K562 (cell line): ENCODE results near the gene SPEM2. TPM values are rescaled to one million over a fixed set of nuclear protein-coding genes. Genes with fewer than 3 reads are reported as not detected.

Experiments
- ATAC-seq: fragments of 200-7000 bp; cut with Tn5 transposase; 3 replicates; pipeline ENCODE4 v1.9.1; 2020; ENCODE audit warnings: moderate library complexity
- BruUV-seq: library from RNA; stranded (reverse); fragments of 400-500 nt; replicated peaks from 2 replicates; lab custom pipeline; 2021; lab: Mats Ljungman, UMichigan
- CTCF ChIA-PET: fragments of 300-600 bp; formaldehyde crosslinking; extraction: SDS; loops from one replicate; lab custom pipeline; 2021; ENCODE audit warnings: low intra/inter-chr PET ratio; lab: Yijun Ruan, JAX
- POLR2A ChIA-PET: fragments of 300-600, 350-650 bp; sonication (Branson Sonifier 250); formaldehyde crosslinking; extraction: SDS; loops from one replicate; lab custom pipeline; 2021; ENCODE audit warnings: antibody characterized with exemption, inconsistent platforms; lab: Yijun Ruan, JAX
- DNase-seq, 4 experiments: peaks; one replicate each; pipeline versions ENCODE4 v3.0.0 to v3.0.0-alpha.2; 2011 to 2018; ENCODE audit warnings: low spot score in 3 of 4, mixed read lengths in 3 of 4; ENCODE audit errors: extremely low read depth in 1 of 4
- FAIRE-seq: peaks from 2 replicates; lab custom pipeline; 2011; peaks lifted over from hg19 to GRCh38; lab: Jason Lieb, UNC
- H2AFZ ChIP-seq: 2 replicates; pipeline ENCODE4 v1.6.0; 2011; ENCODE audit warnings: low read depth, low read length, control low read depth, inconsistent platforms
- H3K27ac ChIP-seq: fragments of 200-600 bp; 3 replicates; pipeline ENCODE4 v1.8.0; 2011; ENCODE audit warnings: low read depth, mild to moderate bottlenecking, control low read depth, inconsistent platforms, low read length, moderate library complexity, mixed read lengths; ENCODE audit errors: extremely low read depth
- H3K27me3 ChIP-seq, 2 experiments: fragments of 300-600 bp in 1 of 2; 2 replicates in 1 of 2; 3 replicates in 1 of 2; pipeline versions ENCODE4 v1.6.0 to v1.8.0; 2011; ENCODE audit warnings: inconsistent platforms in 2 of 2, low read length in 2 of 2, mild to moderate bottlenecking in 1 of 2, mixed read lengths in 1 of 2, moderate library complexity in 1 of 2; ENCODE audit not compliant: control insufficient read depth in 2 of 2, insufficient read depth in 2 of 2
- H3K36me3 ChIP-seq: fragments of 300-600 bp; 3 replicates; pipeline ENCODE4 v1.8.0; 2011; ENCODE audit warnings: mild to moderate bottlenecking, low read length, inconsistent platforms; ENCODE audit not compliant: control insufficient read depth, insufficient read depth
- H3K4me1 ChIP-seq, 2 experiments: fragments of 200-600 bp in 1 of 2; replicated peaks in 1 of 2; 2 replicates in 1 of 2; 3 replicates in 1 of 2; pipeline versions ENCODE4 v1.5.1 to v1.8.0; 2011; ENCODE audit warnings: inconsistent platforms in 2 of 2, low read length in 2 of 2, mild to moderate bottlenecking in 1 of 2, mixed read lengths in 1 of 2, moderate library complexity in 1 of 2; ENCODE audit not compliant: control insufficient read depth in 2 of 2, insufficient read depth in 2 of 2
- H3K4me2 ChIP-seq: 2 replicates; pipeline ENCODE4 v1.6.1; 2011; ENCODE audit warnings: low read length, control low read depth, inconsistent platforms, mixed read lengths; ENCODE audit not compliant: insufficient read depth
- H3K4me3 ChIP-seq: fragments of 200-600 bp; sonication (generic), shearing (Covaris generic); 2 replicates; pipeline ENCODE4 v1.5.1; 2016; ENCODE audit warnings: control low read depth, inconsistent platforms
- H3K79me2 ChIP-seq: fragments of 200-600 bp; 3 replicates; pipeline ENCODE4 v1.8.0; 2011; ENCODE audit warnings: low read length, inconsistent platforms; ENCODE audit not compliant: control insufficient read depth, insufficient read depth
- H3K9ac ChIP-seq, 2 experiments: 2 replicates each; pipeline versions ENCODE4 v1.6.0 to v1.6.1; 2011; ENCODE audit warnings: low read depth in 2 of 2, low read length in 2 of 2, control low read depth in 1 of 2, inconsistent platforms in 1 of 2, mild to moderate bottlenecking in 1 of 2, mixed read lengths in 1 of 2; ENCODE audit not compliant: insufficient read depth in 1 of 2
- H3K9me1 ChIP-seq: one replicate; pipeline ENCODE4 v1.6.0; 2011; ENCODE audit warnings: inconsistent platforms, mild to moderate bottlenecking, low read length, moderate library complexity; ENCODE audit not compliant: control insufficient read depth, insufficient read depth
- H3K9me3 ChIP-seq: replicated peaks from 2 replicates; pipeline ENCODE4 v1.5.1; 2011; ENCODE audit warnings: low read depth, low read length, inconsistent platforms; ENCODE audit not compliant: control insufficient read depth, insufficient read depth
- H4K20me1 ChIP-seq: replicated peaks from 2 replicates; pipeline ENCODE4 v1.6.1; 2011; ENCODE audit warnings: low read length, inconsistent platforms, mixed read lengths; ENCODE audit not compliant: control insufficient read depth, insufficient read depth
- BCOR ChIP-seq: fragments of 450-650 bp; IDR thresholded peaks from 2 replicates; pipeline ENCODE4 v1.6.1; 2016
- DMBX1 ChIP-seq: fragments of 250-450 bp; sonication (Bioruptor Pico); IDR thresholded peaks from 2 replicates; pipeline ENCODE4 v1.8.0; 2022; ENCODE audit warnings: inconsistent platforms, mild to moderate bottlenecking, moderate library complexity, borderline replicate concordance
- FOXJ2 ChIP-seq: fragments of 200-800 bp; sonication (Bioruptor generic); IDR thresholded peaks from 2 replicates; pipeline ENCODE4 v1.6.1; 2016; ENCODE audit warnings: missing genetic modification characterization, missing compliant biosample characterization
- RFX7 ChIP-seq: fragments of 250-450 bp; sonication (Bioruptor Pico); IDR thresholded peaks from 2 replicates; pipeline ENCODE4 v1.5.1; 2021; ENCODE audit warnings: mild to moderate bottlenecking
- SRSF7 ChIP-seq: fragments of 200-400 bp; formaldehyde crosslinking; optimal IDR thresholded peaks from 2 replicates; pipeline ENCODE3; 2017; ENCODE audit warnings: mild to moderate bottlenecking, low read depth, low read length
- ZKSCAN3 ChIP-seq: fragments of 250-450 bp; sonication (Bioruptor Pico); IDR thresholded peaks from 2 replicates; pipeline ENCODE4 v1.4.0; 2020
- WGBS: fragments of 100-300 bp; shearing (Covaris generic); methylation state at CpG from one replicate; pipeline ENCODE4 v1.1.6; 2016; ENCODE audit warnings: low coverage, mixed read lengths; ENCODE audit not compliant: insufficient coverage; ENCODE audit errors: missing lambda C conversion rate; 5-methylcytosine and 5-hydroxymethylcytosine counted together
- in situ Hi-C: fragments of 300-500 bp; cut with MboI; formaldehyde crosslinking; loops from 4 replicates; pipeline ENCODE4 v1.15.0; 2018; ENCODE audit warnings: inconsistent platforms, mixed read lengths
- intact Hi-C: fragments of 100-400 bp; cut with micrococcal nuclease; formaldehyde crosslinking; loops from 2 replicates; pipeline ENCODE4 v1.14.2; 2022
- polyA plus RNA-seq, 8 experiments: library from polyadenylated mRNA; depleted of rRNA in 4 of 8; stranded (reverse) in 5 of 8; unstranded in 3 of 8; fragments of >200 nt; fragmentation: Nextera tagmentation in 2 of 8; fragmentation: Illumina TruSeq in 1 of 8; extraction: Ambion mirVana in 2 of 8; extraction: Trizol in 1 of 8; gene quantifications; 2 replicates each; pipeline versions ENCODE4 v1.2.1 to v1.2.3, GENCODE V29; 2011 to 2014; ENCODE audit warnings: inconsistent platforms in 1 of 8, missing spikeins in 1 of 8
- total RNA-seq, 7 experiments: library from RNA; depleted of rRNA in 6 of 7; stranded (reverse); fragments of >200 nt in 6 of 7; fragmentation: Illumina TruSeq in 2 of 7; extraction: Trizol in 2 of 7; gene quantifications; 2 replicates each; pipeline versions ENCODE4 v1.2.1 to v1.2.3, GENCODE V29; 2011 to 2021; ENCODE audit warnings: low replicate concordance in 1 of 7
- TF ChIP-seq, protein P1 (sequence below): fragments of 250-450 bp; sonication (Bioruptor Pico); IDR thresholded peaks from 2 replicates; pipeline ENCODE4 v1.4.0; 2020; ENCODE audit warnings: mild to moderate bottlenecking, moderate library complexity
- TF ChIP-seq, protein P2 (sequence below), 2 experiments: fragments of 450-650 bp in 1 of 2; sonication (generic) in 1 of 2; formaldehyde crosslinking in 1 of 2; IDR thresholded peaks in 1 of 2; conservative IDR thresholded peaks in 1 of 2; 2 replicates each; pipeline versions ENCODE4 v1.6.1 to v1.8.1; 2016 to 2023; ENCODE audit warnings: mild to moderate bottlenecking in 2 of 2, moderate library complexity in 2 of 2, inconsistent platforms in 1 of 2, missing genetic modification reagents in 1 of 2
- TF ChIP-seq, protein P3 (sequence below), 2 experiments: fragments of 450-650 bp in 1 of 2; sonication (generic) in 1 of 2; formaldehyde crosslinking in 1 of 2; IDR thresholded peaks; 2 replicates each; pipeline versions ENCODE4 v1.7.1 to v1.9.0; 2016 to 2022; ENCODE audit warnings: inconsistent platforms in 1 of 2, mild to moderate bottlenecking in 1 of 2, missing genetic modification reagents in 1 of 2

The SPEM2 gene
- total and polyA plus RNA-seq, 9 of the 15 experiments (the other 6 are each of a cell fraction or from before 2014, with no cell fraction given): not detected

DNA sequence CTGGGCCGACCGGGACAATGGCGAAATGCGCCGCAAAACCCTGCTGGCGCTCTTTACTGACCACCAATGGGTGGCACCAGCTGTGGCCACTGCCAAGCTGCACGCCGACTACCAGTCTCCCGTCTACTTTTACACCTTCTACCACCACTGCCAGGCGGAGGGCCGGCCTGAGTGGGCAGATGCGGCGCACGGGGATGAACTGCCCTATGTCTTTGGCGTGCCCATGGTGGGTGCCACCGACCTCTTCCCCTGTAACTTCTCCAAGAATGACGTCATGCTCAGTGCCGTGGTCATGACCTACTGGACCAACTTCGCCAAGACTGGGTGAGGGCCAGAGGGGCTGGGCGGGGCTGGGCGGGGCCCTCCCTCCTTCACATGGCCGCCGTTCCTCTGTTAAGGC is 9.6 kb upstream of the SPEM2 start:
- no peak for ATAC-seq
- no peaks in the 10 kb centered on the region for H3K9me3 ChIP-seq
- 85% methylated on average over 15 of the region's 23 CpGs for WGBS
- DNase-seq: no peak
- ChIA-PET CTCF (no interaction called here), POLR2A (no interaction called here)
- no peak overlapping the region for H3K27ac ChIP-seq
- TF ChIP-seq, protein P1, sequence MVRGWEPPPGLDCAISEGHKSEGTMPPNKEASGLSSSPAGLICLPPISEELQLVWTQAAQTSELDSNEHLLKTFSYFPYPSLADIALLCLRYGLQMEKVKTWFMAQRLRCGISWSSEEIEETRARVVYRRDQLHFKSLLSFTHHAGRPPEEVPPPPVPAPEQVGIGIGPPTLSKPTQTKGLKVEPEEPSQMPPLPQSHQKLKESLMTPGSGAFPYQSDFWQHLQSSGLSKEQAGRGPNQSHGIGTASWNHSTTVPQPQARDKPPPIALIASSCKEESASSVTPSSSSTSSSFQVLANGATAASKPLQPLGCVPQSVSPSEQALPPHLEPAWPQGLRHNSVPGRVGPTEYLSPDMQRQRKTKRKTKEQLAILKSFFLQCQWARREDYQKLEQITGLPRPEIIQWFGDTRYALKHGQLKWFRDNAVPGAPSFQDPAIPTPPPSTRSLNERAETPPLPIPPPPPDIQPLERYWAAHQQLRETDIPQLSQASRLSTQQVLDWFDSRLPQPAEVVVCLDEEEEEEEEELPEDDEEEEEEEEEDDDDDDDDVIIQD (CRISPR knock-in tag): no peak
- TF ChIP-seq, protein P2, sequence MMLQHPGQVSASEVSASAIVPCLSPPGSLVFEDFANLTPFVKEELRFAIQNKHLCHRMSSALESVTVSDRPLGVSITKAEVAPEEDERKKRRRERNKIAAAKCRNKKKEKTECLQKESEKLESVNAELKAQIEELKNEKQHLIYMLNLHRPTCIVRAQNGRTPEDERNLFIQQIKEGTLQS (IDR thresholded peaks at IDR 0.05): peak; percentile 59
- TF ChIP-seq, protein P2 (CRISPR knock-in tag; conservative IDR thresholded peaks at IDR 0.05): no peak
- TF ChIP-seq RFX7 (no peak), DMBX1 (CRISPR knock-in tag) (no peak), ZKSCAN3 (CRISPR knock-in tag) (no peak), SRSF7 (no peak), BCOR (no peak), FOXJ2 (tag) (no peak)
- TF ChIP-seq, protein P3, sequence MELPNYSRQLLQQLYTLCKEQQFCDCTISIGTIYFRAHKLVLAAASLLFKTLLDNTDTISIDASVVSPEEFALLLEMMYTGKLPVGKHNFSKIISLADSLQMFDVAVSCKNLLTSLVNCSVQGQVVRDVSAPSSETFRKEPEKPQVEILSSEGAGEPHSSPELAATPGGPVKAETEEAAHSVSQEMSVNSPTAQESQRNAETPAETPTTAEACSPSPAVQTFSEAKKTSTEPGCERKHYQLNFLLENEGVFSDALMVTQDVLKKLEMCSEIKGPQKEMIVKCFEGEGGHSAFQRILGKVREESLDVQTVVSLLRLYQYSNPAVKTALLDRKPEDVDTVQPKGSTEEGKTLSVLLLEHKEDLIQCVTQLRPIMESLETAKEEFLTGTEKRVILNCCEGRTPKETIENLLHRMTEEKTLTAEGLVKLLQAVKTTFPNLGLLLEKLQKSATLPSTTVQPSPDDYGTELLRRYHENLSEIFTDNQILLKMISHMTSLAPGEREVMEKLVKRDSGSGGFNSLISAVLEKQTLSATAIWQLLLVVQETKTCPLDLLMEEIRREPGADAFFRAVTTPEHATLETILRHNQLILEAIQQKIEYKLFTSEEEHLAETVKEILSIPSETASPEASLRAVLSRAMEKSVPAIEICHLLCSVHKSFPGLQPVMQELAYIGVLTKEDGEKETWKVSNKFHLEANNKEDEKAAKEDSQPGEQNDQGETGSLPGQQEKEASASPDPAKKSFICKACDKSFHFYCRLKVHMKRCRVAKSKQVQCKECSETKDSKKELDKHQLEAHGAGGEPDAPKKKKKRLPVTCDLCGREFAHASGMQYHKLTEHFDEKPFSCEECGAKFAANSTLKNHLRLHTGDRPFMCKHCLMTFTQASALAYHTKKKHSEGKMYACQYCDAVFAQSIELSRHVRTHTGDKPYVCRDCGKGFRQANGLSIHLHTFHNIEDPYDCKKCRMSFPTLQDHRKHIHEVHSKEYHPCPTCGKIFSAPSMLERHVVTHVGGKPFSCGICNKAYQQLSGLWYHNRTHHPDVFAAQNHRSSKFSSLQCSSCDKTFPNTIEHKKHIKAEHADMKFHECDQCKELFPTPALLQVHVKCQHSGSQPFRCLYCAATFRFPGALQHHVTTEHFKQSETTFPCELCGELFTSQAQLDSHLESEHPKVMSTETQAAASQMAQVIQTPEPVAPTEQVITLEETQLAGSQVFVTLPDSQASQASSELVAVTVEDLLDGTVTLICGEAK (IDR thresholded peaks at IDR 0.05): no peak
- TF ChIP-seq, protein P3 (CRISPR knock-in tag; IDR thresholded peaks at IDR 0.05): no peak
- in situ Hi-C loops (no loop called here), intact Hi-C loops (no loop called here)
- no peaks in the 10 kb centered on the region for H3K9me1 ChIP-seq
- FAIRE-seq: no peak
- no TSS peak for BruUV-seq
- no peak overlapping the region for H3K4me2 ChIP-seq
- H3K36me3 ChIP-seq: no peaks in the 10 kb centered on the region
- no peaks in the 10 kb centered on the region for H3K79me2 ChIP-seq
- H3K9ac ChIP-seq: no peak overlapping the region
- H3K4me3 ChIP-seq: no peak overlapping the region
- H4K20me1 ChIP-seq: no peaks in the 10 kb centered on the region
- H3K4me1 ChIP-seq: peaks cover 0 to 18% of the 10 kb centered on the region in 2 experiments; a peak in 2 of 5 replicates
- no peak overlapping the region for H2AFZ ChIP-seq
- no peaks in the 10 kb centered on the region for H3K27me3 ChIP-seq
